ENCODE data around the gene AKAP8L.

DNA sequence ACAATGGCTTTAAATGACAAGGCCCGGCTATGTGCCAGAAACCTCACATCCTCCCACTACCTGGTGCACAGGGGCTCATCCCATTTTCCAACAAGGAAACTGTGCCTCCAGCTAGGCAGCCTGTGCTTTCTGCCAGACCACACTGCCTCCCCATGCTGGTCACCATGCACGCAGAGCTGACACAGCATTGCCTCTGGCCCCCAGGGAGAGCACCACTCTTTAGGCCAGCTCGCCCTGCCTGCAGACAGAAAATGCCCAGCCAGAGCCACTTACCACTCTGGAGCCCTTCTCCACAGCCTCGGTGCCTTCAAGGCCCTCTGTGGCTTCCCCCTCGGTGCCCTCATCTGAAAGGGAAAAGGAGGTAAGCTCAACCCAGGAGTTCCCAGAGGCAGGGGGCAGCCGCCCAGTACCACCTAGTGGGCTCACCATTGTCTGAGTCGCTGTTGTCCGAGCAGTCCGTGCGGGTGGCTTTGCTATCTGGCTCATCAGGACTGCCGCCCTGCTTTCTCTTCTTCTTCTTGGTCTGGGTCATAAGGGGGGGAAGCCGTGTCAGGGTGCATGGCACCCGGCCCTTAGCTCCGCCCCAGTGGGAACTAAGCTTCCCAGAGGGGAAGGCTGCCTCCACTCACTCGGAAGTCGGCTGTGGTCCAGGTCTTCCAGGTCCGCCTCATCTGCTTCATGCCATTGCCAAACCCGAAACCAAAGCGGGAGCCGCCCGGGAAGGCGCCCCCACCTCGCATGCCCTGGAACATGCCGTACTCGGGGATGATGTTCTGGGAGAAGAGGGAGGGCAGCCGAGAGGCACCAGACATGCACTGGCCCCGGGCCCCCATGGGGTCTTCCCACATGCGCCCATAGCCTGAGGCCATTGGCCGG lies 18.0 kb downstream of the AKAP8L start:
- TF ChIP-seq, protein P1, sequence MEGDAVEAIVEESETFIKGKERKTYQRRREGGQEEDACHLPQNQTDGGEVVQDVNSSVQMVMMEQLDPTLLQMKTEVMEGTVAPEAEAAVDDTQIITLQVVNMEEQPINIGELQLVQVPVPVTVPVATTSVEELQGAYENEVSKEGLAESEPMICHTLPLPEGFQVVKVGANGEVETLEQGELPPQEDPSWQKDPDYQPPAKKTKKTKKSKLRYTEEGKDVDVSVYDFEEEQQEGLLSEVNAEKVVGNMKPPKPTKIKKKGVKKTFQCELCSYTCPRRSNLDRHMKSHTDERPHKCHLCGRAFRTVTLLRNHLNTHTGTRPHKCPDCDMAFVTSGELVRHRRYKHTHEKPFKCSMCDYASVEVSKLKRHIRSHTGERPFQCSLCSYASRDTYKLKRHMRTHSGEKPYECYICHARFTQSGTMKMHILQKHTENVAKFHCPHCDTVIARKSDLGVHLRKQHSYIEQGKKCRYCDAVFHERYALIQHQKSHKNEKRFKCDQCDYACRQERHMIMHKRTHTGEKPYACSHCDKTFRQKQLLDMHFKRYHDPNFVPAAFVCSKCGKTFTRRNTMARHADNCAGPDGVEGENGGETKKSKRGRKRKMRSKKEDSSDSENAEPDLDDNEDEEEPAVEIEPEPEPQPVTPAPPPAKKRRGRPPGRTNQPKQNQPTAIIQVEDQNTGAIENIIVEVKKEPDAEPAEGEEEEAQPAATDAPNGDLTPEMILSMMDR (IDR thresholded peaks at IDR 0.05), result no peak
- TF ChIP-seq POLR2A (IDR thresholded peaks at IDR 0.05), result no peak

Measured in Peyer's patch (tissue), 4 donors.